ENCODE results near the gene LRTM2. TPM values are rescaled to one million over a fixed set of nuclear protein-coding genes. Genes with fewer than 3 reads are reported as not detected.
"Not testable (repeated sequence)": the region's sequence is repeated elsewhere in the genome, so short reads cannot be mapped to it uniquely, and the experiment has no call there.

LRTM2 gene
- polyA plus RNA-seq, 2 donors: not detected

DNA sequence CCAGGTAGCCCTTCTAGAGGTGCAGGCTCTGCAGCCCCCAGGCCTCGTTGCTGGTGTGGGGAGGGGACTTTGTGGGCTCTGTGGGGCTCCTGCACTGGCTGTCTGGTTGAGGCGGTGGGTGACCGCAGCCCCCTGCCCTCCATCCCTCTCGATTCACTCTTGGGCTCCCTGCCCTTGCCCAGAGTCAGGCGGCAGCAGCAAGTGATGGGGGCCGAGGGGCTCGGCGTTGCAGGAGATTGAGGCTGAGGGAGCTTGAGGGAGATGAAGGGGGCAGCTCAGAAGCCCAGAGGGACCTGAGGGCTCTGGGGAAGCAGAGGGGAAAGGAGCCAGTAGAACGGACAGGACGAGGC lies 9.5 kb upstream of the LRTM2 start:
- Histone ChIP-seq H3K27me3 (ENCODE audit: control insufficient read depth in 1 of 2, insufficient read depth in 2 of 2, low read length in 2 of 2) (no peaks in the 10 kb centered on the region), H3K9me3 (ENCODE audit: control insufficient read depth in 2 of 2, insufficient read depth in 1 of 2, low read depth in 1 of 2, low read length in 1 of 2) (no peaks in the 10 kb centered on the region), H3K36me3 (ENCODE audit: control insufficient read depth in 2 of 2, insufficient read depth in 2 of 2, low read length in 1 of 2) (no peaks in the 10 kb centered on the region), H3K4me1 (ENCODE audit: control insufficient read depth in 2 of 2, insufficient read depth in 2 of 2, low read length in 1 of 2) (no peaks in the 10 kb centered on the region), H3K4me3 (ENCODE audit: low read depth in 1 of 2, low read length in 2 of 2) (no peak overlapping the region), H3K27ac (ENCODE audit: low read depth in 2 of 2, low read length in 1 of 2) (no peak overlapping the region)
- WGBS, 2 donors: 83 to 86% methylated on average over 10 of the region's 10 CpGs

DNA sequence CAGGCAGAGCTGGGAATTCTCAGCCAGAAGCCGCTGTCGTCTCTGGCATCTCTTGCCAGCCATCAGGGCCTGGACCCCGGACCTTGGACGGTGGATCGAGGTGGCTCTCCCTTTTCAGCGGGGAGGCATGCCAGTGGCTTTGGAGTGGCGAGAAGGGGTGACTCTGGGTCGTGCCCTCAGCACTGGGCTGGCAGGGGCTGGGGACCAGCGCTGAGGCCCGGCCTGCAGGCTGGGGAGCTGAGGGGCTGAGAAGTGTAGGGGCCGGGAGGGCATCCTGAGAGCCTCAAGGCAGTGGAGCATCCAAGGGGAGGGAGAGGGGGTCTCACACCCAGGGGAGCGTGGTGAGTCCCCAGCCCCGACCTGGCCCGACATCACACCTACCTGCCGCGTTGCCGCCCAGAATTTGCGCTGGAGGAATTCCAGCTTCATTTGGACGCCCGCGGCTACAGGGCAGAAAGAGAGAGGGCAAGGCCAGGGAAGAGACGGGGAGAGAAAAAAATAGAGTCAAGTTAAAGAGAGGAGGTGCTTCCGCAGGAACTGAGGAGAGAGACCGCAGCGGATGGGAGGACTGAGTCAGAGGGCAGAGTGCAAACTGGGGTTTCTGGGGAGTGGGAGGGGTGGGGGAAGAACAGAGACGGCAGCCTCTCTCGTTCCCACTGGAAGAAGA lies 9.0 kb upstream of the LRTM2 start:
- no peaks in the 10 kb centered on the region for H3K9me3 ChIP-seq (ENCODE audit: control insufficient read depth in 2 of 2, insufficient read depth in 1 of 2, low read depth in 1 of 2, low read length in 1 of 2)
- no peak overlapping the region for H3K4me3 ChIP-seq (ENCODE audit: low read depth in 1 of 2, low read length in 2 of 2)
- no peaks in the 10 kb centered on the region for H3K4me1 ChIP-seq (ENCODE audit: control insufficient read depth in 2 of 2, insufficient read depth in 2 of 2, low read length in 1 of 2)
- no peak overlapping the region for H3K27ac ChIP-seq (ENCODE audit: low read depth in 2 of 2, low read length in 1 of 2)
- 64 to 72% methylated on average over 27 of the region's 27 CpGs for WGBS, 2 donors
- H3K27me3 ChIP-seq (ENCODE audit: control insufficient read depth in 1 of 2, insufficient read depth in 2 of 2, low read length in 2 of 2): no peaks in the 10 kb centered on the region
- H3K36me3 ChIP-seq (ENCODE audit: control insufficient read depth in 2 of 2, insufficient read depth in 2 of 2, low read length in 1 of 2): no peaks in the 10 kb centered on the region

DNA sequence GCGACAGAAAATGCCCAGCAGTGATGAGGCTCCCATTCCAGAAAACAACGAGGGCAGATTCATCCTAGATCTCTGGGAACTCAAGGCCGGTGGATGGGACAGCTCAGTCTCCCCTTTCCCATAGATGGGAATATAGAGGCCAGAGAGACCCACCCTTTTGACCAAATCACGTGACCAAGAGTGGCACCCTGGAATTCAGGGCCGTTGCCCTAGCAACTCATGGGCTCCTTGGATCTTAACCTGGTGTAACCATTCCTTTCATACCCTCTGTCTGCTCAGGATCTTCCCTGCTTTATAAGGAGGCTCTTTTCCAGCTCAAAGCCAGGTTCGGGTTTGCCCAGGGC lies 8.4 kb upstream of the LRTM2 start:
- WGBS, 2 donors: 72 to 75% methylated on average over 6 of the region's 6 CpGs
- Histone ChIP-seq H3K36me3 (ENCODE audit: control insufficient read depth in 2 of 2, insufficient read depth in 2 of 2, low read length in 1 of 2) (no peaks in the 10 kb centered on the region), H3K9me3 (ENCODE audit: control insufficient read depth in 2 of 2, insufficient read depth in 1 of 2, low read depth in 1 of 2, low read length in 1 of 2) (no peaks in the 10 kb centered on the region), H3K4me1 (ENCODE audit: control insufficient read depth in 2 of 2, insufficient read depth in 2 of 2, low read length in 1 of 2) (no peaks in the 10 kb centered on the region), H3K27me3 (ENCODE audit: control insufficient read depth in 1 of 2, insufficient read depth in 2 of 2, low read length in 2 of 2) (no peaks in the 10 kb centered on the region), H3K27ac (ENCODE audit: low read depth in 2 of 2, low read length in 1 of 2) (no peak overlapping the region), H3K4me3 (ENCODE audit: low read depth in 1 of 2, low read length in 2 of 2) (no peak overlapping the region)

DNA sequence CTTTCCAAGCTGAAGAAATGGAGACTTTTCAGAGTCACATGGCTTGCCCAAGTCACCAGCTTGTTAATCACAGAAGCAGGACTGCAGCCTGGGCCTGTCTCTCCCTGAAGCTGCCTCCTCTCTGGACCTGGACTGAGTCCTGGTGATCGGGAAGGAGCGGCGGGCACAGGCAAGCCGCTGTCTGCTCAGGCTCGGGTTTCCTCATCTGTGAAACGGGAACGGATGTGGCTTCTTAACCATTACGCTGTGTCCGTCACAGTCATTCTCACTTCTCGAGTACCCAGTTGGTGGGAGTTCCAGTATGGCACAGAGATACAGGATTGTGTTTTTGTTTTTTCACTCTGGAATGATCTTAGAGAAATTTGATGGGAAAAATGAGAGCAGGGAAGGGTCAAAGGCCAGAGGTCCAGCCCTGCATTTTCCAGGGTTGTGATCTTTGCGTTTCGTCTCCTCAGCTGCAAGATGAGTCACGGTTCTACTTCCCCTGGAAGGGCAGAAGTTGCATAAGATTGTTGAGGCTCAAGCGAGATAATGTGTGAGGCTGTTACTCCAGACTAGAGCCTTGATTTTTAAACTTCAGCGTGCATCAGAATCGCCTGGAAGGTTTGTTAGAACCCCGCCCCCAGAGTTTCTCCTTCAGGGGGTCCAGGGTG lies 7.6 kb upstream of the LRTM2 start:
- 74 to 75% methylated on average over 17 of the region's 17 CpGs for WGBS, 2 donors
- no peaks in the 10 kb centered on the region for H3K27me3 ChIP-seq (ENCODE audit: control insufficient read depth in 1 of 2, insufficient read depth in 2 of 2, low read length in 2 of 2)
- H3K27ac ChIP-seq (ENCODE audit: low read depth in 2 of 2, low read length in 1 of 2): no peak overlapping the region
- H3K4me3 ChIP-seq (ENCODE audit: low read depth in 1 of 2, low read length in 2 of 2): no peak overlapping the region
- H3K4me1 ChIP-seq (ENCODE audit: control insufficient read depth in 2 of 2, insufficient read depth in 2 of 2, low read length in 1 of 2): no peaks in the 10 kb centered on the region
- H3K9me3 ChIP-seq (ENCODE audit: control insufficient read depth in 2 of 2, insufficient read depth in 1 of 2, low read depth in 1 of 2, low read length in 1 of 2): no peaks in the 10 kb centered on the region
- H3K36me3 ChIP-seq (ENCODE audit: control insufficient read depth in 2 of 2, insufficient read depth in 2 of 2, low read length in 1 of 2): no peaks in the 10 kb centered on the region

GRCh38 chr12:1814266-1814665 lies 6.1 kb upstream of the LRTM2 start:
- Histone ChIP-seq H3K36me3 (ENCODE audit: control insufficient read depth in 2 of 2, insufficient read depth in 2 of 2, low read length in 1 of 2) (no peaks in the 10 kb centered on the region), H3K4me3 (ENCODE audit: low read depth in 1 of 2, low read length in 2 of 2) (no peak overlapping the region), H3K27ac (ENCODE audit: low read depth in 2 of 2, low read length in 1 of 2) (no peak overlapping the region), H3K9me3 (ENCODE audit: control insufficient read depth in 2 of 2, insufficient read depth in 1 of 2, low read depth in 1 of 2, low read length in 1 of 2) (no peaks in the 10 kb centered on the region), H3K27me3 (ENCODE audit: control insufficient read depth in 1 of 2, insufficient read depth in 2 of 2, low read length in 2 of 2) (no peaks in the 10 kb centered on the region), H3K4me1 (ENCODE audit: control insufficient read depth in 2 of 2, insufficient read depth in 2 of 2, low read length in 1 of 2) (no peaks in the 10 kb centered on the region)
- WGBS, 2 donors: 53 to 62% methylated on average over 8 of the region's 8 CpGs

GRCh38 chr12:1815108-1815507 lies 5.3 kb upstream of the LRTM2 start:
- Histone ChIP-seq H3K4me1 (ENCODE audit: control insufficient read depth in 2 of 2, insufficient read depth in 2 of 2, low read length in 1 of 2) (no peaks in the 10 kb centered on the region), H3K4me3 (ENCODE audit: low read depth in 1 of 2, low read length in 2 of 2) (no peak overlapping the region)
- WGBS, 2 donors: 75 to 80% methylated on average over 3 of the region's 3 CpGs

GRCh38 chr12:1815814-1816729 lies 4.3 kb upstream of the LRTM2 start:
- H3K4me3 ChIP-seq (ENCODE audit: low read depth in 1 of 2, low read length in 2 of 2): no peak overlapping the region
- H3K27me3 ChIP-seq (ENCODE audit: control insufficient read depth in 1 of 2, insufficient read depth in 2 of 2, low read length in 2 of 2): peaks cover 0 to 7% of the 10 kb centered on the region in 2 donors
- H3K4me1 ChIP-seq (ENCODE audit: control insufficient read depth in 2 of 2, insufficient read depth in 2 of 2, low read length in 1 of 2): peaks cover 0 to 3% of the 10 kb centered on the region in 2 donors
- H3K9me3 ChIP-seq (ENCODE audit: control insufficient read depth in 2 of 2, insufficient read depth in 1 of 2, low read depth in 1 of 2, low read length in 1 of 2): no peaks in the 10 kb centered on the region
- no peak overlapping the region for H3K27ac ChIP-seq (ENCODE audit: low read depth in 2 of 2, low read length in 1 of 2)
- 53 to 55% methylated on average over 21 of the region's 21 CpGs for WGBS, 2 donors
- no peaks in the 10 kb centered on the region for H3K36me3 ChIP-seq (ENCODE audit: control insufficient read depth in 2 of 2, insufficient read depth in 2 of 2, low read length in 1 of 2)

More at GRCh38 chr12:1815108-1815507, 5.3 kb upstream of the LRTM2 start:
- H3K27me3 ChIP-seq (ENCODE audit: control insufficient read depth in 1 of 2, insufficient read depth in 2 of 2, low read length in 2 of 2): peaks cover 0 to 1% of the 10 kb centered on the region in 2 donors
- H3K27ac ChIP-seq (ENCODE audit: low read depth in 2 of 2, low read length in 1 of 2): no peak overlapping the region
- H3K36me3 ChIP-seq (ENCODE audit: control insufficient read depth in 2 of 2, insufficient read depth in 2 of 2, low read length in 1 of 2): no peaks in the 10 kb centered on the region
- no peaks in the 10 kb centered on the region for H3K9me3 ChIP-seq (ENCODE audit: control insufficient read depth in 2 of 2, insufficient read depth in 1 of 2, low read depth in 1 of 2, low read length in 1 of 2)

DNA sequence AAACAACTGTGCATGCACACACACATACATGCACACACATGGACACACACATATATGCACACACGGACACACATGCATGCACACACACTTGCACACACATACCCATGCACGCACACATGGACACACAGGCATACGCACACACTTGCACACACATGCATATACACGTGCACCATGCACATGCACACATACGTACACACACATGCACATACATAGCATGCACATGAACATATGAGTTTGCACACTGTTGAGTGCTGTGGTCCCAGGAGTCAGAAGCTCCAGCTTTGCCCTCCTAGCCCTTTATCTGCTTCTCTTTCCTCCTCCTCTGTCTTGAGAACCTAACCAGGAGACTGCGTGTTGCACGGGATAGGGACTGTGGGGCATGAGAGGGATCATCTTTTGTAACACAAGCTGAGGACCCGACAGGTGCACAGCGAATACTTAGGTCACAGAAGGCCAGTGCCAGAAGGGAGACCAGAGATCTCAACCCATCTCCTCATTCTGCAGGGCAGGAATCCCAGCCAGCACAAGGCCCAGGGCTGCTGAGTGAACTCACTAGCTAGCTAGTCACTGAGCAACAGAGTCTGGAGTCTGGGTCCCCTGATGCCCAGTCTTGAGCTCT lies 3.5 kb upstream of the LRTM2 start:
- H3K4me3 ChIP-seq (ENCODE audit: low read depth in 1 of 2, low read length in 2 of 2): no peak overlapping the region
- no peaks in the 10 kb centered on the region for H3K9me3 ChIP-seq (ENCODE audit: control insufficient read depth in 2 of 2, insufficient read depth in 1 of 2, low read depth in 1 of 2, low read length in 1 of 2)
- 89 to 94% methylated on average over 9 of the region's 9 CpGs for WGBS, 2 donors
- no peak overlapping the region for H3K27ac ChIP-seq (ENCODE audit: low read depth in 2 of 2, low read length in 1 of 2)
- H3K4me1 ChIP-seq (ENCODE audit: control insufficient read depth in 2 of 2, insufficient read depth in 2 of 2, low read length in 1 of 2): peaks cover 0 to 3% of the 10 kb centered on the region in 2 donors
- peaks cover 0 to 7% of the 10 kb centered on the region in 2 donors for H3K27me3 ChIP-seq (ENCODE audit: control insufficient read depth in 1 of 2, insufficient read depth in 2 of 2, low read length in 2 of 2)
- H3K36me3 ChIP-seq (ENCODE audit: control insufficient read depth in 2 of 2, insufficient read depth in 2 of 2, low read length in 1 of 2): no peaks in the 10 kb centered on the region

DNA sequence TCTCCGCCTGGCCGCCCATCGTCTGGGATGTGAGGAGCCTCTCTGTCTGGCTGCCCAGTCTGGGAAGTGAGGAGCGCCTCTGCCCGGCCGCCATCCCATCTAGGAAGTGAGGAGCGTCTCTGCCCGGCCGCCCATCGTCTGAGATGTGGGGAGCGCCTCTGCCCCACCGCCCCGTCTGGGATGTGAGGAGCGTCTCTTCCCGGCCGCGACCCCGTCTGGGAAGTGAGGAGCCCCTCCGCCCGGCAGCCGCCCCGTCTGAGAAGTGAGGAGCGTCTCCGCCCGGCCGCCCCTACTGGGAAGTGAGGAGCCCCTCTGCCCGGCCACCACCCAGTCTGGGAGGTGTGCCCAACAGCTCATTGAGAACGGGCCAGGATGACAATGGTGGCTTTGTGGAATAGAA lies 2.4 kb upstream of the LRTM2 start:
- not testable (repeated sequence) for H3K27ac ChIP-seq (ENCODE audit: low read depth in 2 of 2, low read length in 1 of 2); H3K9me3 ChIP-seq (ENCODE audit: control insufficient read depth in 2 of 2, insufficient read depth in 1 of 2, low read depth in 1 of 2, low read length in 1 of 2); H3K4me1 ChIP-seq (ENCODE audit: control insufficient read depth in 2 of 2, insufficient read depth in 2 of 2, low read length in 1 of 2); H3K4me3 ChIP-seq (ENCODE audit: low read depth in 1 of 2, low read length in 2 of 2); H3K36me3 ChIP-seq (ENCODE audit: control insufficient read depth in 2 of 2, insufficient read depth in 2 of 2, low read length in 1 of 2)
- 90 to 92% methylated on average over 15 to 28 of the region's 28 CpGs for WGBS, 2 donors
- peaks cover 0 to 13% of the 10 kb centered on the region in 2 donors for H3K27me3 ChIP-seq (ENCODE audit: control insufficient read depth in 1 of 2, insufficient read depth in 2 of 2, low read length in 2 of 2)

Data from esophagus (tissue), 2 donors.